Kasumi-1 (cell line): ENCODE measurements around the gene WASHC3.
"Not testable (repeated sequence)": the region's sequence is repeated elsewhere in the genome, so short reads cannot be mapped to it uniquely, and the experiment has no call there.

Experiments
- DNase-seq, 2 experiments: peaks; one replicate each; lab custom pipeline; 2025; lab: John Stamatoyannopoulos, UW

The WASHC3 gene

DNA sequence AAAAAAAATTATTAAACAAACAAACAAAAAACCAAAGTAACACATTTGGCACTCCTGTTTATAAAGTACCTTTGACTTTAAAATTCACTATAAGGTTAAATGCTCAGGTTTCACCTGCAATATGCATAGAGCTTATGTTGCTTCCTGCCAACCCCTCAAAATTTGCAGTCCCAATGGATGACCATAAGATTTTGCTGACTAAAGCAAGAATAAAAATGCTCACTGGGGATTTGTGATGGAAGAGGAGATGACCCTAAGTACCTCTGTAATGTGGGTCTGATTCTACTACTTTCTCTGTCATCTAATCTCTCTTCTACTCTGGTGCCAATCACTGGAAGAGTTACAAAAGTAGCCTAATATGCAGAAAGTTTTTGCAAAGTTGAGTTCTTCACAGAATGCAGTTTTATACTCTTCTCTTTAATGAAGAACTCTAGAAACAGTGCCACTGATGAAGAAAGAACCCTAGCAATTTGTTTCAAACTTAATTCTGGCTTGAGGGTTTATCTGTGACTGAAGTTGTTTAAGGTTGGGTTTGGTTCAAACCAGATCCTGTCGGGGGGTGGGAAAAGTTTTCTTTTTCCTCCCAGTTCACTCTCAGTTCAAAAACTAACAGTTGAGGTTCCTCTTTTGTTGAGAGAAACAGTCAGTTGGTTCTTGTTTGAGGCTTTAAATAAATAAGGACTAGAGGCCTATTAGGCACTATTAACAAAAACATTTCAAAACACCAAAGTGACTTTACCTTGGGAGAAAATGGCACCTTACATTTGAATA is 10.9 kb downstream of the WASHC3 start:
- DNase-seq: peak; percentile 18 to 38

DNA sequence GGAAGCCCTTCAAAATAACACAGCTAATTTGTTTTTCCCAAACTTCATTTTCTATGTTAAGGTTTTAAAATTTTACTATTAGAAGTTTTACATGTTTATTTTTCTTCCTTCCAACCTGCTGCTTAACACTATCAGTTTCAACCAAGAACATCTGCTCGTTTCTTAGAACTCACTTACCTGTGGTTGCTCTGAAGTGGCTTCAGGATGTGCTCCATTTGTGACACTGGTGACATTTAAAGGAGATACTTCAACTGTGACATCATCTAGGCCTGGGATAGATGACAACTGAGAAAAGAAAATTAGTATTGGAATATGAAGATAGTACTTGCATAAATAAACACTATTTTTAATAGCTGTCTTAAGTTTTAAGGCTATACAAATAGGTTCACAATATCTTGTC is 17.9 kb downstream of the WASHC3 start:
- DNase-seq: no peak

DNA sequence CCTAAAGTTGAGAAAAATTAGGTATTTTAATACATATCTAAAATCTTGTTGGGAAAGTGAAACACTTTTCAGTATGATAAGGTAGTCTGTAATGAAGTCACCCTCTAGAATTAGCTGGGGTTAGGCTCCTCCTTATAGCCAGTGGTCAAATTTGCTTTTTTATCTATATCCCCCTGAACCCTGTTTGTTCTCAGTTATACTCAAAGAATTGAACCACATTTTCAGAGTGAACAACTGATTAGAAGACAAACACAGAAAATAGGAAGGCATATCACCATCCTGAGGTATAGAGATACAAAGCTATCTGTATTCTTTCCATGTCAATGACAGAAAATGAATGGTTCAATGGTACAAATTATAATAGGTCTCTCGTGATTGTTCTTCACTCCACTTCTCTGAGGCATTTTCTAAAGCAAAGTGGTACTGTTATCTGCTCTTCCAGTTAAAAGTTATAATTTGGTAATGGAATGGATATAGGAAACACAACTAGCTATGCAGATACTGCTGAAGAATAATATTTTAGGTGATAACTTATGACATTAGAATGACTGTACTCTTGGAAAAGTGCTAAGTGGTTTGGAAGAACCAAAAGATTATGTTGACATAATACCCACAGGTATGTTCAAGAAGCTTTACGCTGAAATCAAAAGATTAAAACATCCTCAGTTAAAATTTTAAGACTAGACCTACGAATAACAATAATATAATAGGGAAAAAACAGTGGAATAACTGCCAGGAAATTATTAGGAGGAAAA is 27.6 kb downstream of the WASHC3 start:
- DNase-seq: no peak

DNA sequence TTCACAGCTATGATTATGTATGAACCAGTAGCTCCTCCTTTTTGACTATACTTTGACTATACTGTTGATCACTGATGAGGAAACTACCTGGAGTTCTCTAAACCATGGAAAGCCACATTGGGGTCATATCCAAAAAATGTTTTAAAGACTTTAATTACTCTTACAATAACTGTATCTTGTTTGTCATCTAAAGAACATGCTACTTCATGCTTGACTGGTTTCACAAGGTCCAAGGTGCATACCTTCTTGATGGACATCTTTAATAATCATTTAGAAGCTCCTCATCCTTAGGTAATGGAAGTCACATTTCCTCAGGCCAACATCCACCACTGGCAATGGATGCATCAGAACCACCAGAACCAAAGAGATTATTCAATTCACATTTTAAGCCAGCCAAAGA is 29.9 kb downstream of the WASHC3 start:
- no peak for DNase-seq

DNA sequence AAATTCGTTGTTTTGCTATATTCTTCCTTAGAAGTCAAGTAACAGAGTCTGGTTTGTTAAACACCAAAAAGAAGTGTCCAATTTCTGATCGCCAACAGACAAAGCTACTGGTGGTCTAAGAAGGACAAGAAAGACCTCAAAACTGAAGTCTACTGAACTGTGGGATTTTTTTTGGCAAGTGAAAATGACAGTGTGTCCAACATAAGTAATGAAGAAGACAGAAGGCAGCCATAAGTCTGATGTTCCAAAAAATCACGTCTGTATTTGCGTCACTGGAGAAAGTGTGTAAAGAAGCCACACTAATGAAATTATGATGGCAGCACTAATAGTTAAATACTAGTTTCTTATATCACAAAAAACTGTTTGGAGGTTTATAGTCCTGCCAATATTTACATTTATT is 32.6 kb downstream of the WASHC3 start:
- no peak for DNase-seq

DNA sequence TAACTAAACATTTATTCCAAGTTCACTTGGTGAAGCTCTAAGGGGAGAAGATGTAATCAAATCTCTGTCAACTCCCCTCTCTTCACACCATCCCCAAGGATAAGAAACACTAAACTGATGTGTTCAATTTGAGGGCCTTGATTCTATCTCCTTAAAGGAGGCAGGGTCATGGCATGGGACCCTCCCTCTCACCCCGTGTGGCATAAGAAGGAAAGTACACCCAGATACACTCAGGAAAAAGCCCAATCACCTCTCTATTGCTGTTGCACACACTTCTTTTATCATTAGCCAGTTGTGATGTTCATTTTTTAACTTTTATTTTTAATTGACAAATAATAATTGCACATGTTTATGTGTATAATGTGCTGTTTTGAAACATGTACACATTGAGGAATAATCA is 35.1 kb downstream of the WASHC3 start:
- DNase-seq: peak in 1 of 2 experiments; percentile 6

DNA sequence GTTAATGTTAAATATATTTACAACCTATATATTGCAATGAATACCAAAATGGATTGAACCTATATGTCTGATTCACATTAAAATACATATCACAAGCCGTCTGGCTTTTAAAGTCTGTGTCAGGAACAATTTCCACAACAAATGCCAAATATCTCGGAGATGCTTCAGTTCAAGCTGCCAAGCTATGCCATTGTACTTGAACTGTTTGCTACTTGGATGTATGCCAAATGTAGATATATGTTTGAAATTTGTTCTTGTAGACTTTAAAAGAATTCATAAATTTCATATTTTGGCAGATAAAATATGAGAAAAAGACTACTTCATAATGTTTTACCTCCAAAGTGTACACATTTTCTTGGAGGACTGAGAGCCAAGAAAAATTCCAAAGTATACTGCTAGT is 37.0 kb downstream of the WASHC3 start:
- no peak for DNase-seq

DNA sequence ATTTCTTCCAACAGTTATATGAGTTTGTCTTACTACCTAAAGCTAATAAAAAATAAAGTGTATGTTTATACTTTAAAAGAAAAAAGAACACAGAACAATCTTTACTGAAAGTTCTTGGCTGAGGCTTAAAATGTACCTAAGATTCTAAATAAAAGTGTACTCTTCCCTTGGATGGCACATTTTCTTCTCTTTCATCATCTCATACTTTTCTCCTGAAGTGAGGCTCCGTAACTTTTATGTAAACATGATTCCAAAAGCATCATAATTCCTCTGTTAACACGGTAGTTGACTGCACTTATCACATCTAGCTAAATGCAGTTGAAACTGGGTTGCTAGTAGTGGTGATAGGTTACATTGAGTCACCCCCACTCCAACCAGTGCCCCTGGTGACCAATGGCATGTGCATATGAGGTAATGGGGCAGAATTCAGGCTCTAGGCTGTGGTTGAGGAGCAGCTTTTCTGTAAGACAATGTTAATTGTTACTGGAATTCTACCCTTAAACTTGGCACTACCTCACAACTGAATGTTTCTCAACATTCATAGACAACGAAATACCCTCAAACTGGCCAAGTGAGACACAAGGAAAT is 38.4 kb downstream of the WASHC3 start:
- no peak for DNase-seq

DNA sequence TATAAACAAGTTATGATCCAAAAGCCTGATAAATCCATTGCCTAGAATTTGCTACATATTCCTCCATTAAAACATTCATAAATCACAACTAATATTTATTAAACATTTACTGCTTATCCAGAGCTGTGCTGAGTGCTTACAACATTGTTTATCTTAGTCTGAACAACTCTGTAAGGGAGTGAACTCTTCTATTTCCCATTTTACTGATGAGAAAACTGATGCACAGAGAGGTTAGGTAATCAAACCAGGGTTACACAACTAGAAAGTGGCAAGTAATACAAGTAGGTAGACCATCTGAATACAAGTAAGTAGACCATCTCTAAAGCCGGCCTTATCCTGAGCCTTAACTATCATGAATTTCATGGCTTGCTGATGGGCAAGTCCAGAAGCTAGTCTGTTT is 39.5 kb downstream of the WASHC3 start:
- DNase-seq: no peak

DNA sequence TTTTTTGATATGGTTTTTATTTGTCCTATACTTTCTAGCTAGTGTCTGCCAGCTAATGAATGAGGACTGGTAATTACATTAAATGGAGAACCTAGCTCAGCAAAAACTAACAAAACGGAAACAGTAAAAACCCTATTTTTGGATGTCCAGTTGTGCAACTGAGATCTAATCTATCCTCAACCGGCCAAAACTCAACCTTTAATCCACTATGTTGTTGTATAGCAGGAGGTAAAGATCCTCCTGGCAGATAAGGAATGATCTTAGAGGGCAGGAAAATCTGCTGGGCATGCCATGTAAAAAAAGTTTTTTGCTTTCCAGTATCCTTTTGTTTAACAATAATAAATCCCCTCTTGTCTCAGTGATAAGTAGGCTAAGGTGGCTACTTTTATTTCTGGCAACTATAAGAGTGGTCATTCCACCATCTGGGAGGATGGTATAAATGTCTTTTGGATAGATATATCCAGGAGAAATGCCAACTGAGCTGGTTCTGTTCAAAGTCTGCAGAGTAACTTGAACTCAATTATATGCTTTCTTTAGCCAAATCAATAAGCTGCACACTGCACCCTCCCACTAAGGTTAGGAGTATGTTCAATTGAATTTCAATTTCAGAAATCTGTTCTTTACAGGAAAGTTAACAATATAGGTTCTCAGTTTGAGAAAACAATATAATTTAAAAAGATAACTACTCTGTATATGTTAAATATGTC is 40.1 kb downstream of the WASHC3 start:
- no peak for DNase-seq

DNA sequence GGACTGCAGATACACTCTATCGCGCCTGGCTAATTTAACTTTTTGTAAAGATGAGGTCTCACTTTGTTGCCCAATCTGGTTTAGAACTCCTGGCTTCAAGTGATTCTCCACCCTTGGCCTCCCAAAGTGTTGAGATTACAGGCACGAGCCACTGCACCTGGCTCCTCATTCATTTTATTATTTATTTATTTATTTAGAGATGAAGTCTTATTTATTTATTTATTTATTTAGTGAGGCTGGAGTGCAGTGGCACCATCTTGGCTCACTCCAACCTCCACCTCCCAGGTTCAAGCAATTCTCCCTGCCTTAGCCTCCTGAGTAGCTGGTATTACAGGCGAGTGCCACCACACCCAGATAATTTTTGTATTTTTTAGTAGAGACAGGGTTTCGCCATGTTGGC is 43.2 kb downstream of the WASHC3 start:
- DNase-seq: not testable (repeated sequence)

DNA sequence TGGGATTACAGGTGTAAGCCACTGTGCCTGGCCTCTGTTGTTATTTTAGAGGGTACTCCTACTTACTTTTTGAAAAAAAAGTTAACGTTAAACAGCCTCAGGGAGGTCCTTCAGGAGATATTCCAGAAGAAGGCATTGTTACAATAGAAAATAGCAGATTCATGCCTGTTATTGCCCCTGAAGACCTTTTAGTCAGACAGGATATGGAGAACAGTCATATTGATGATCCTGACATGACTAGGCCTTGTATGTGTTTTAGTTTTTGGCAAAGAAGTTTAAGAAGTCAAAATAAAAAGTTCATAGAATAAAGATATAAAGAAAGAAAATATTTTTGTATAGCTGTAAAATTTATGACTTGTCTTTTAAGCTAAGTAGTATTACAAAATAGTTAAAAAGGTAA is 45.3 kb downstream of the WASHC3 start:
- DNase-seq: no peak

DNA sequence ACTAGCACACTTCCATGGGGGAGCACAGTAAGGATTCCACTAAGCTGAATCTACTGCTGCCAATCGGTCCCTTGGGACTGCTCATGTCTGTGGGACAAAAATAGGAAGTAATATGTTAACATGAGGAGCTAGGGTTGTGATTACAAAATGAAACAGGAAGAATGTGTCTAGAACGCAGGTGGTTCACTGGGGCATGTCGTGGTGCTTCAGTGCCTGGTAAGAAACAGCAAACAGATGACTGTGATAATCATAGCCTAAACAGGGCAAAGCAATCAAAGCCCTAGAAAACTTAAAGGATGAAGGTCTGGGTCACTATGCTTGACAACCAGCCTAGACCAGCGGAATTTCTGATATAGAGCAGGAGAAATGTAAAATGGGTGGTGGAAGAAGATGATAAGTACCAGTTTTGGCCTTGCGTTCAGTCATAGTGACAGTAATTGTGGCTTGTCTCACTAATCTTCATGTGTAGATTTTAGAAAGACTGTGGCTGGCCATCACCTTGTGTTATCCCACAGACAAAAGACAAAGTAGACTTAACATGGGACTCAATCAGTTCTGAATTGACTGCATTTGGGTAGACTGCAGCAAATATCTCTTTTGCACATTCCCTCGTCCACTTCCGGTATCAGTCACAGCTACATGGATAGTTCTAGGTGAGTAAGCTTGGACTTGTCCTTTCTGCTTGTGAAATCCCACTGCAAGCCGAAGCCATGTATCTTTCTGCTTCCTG is 51.4 kb downstream of the WASHC3 start:
- DNase-seq: peak; percentile 59 to 69

DNA sequence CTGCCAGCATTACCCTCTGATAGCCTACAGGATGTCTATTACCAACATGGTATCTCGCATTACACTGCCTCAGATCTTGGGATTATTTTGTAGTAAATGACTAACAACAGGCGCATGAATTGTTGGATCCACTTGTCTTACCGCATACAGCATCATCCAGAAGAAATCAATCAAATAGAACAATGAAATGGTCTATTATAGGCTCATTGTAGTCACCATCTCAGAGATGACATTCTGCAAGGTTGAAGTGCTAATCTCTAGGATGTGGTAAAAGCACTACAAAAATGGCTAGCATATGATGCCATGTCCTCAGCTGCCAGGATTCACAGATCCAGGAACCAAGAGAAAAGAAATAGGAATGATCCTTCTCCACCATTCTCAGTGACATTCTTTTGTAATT is 52.0 kb downstream of the WASHC3 start:
- DNase-seq: no peak

DNA sequence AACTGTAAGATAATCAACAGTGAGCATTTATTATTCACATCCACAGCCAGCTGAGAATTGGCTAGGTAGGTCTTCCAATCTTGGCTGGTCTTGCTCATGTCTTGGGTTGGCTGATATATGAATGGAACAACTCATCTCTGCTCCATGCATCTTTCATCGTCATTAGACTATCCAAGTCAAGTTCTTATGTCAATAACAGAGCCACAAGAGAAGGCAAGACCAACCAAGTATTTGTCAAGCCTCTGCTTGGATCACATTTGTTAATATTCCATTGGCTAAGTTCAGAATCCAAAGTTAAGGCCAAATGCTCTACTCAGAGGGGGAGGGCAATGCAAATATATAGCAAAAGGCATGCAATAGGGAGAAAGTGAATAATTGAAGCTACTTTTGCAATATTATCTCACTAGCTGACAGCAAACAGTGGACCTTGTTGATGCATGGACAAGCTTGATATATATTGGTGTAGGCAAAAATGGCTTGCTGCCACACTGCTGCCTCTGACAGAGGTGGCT is 53.1 kb downstream of the WASHC3 start:
- DNase-seq: no peak

DNA sequence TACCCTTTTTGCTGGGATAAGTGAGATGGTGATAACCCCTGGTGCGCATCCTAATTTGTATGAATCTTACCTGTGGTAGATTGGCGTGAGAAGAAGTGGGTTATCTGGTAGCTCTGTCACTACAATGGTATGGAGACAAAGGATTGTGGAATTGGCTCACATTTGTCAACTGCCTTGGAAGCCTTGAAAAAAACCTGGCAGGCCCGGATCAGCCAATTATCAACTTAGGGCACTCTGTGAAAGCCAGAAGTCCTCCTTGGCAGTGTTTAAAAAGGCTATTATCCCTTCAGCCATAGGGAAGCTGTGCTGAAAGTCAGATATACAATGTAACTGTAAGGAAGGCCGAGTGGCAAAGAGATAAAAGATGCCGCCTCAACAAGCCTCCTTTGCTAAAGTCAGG is 56.5 kb downstream of the WASHC3 start:
- DNase-seq: no peak

DNA sequence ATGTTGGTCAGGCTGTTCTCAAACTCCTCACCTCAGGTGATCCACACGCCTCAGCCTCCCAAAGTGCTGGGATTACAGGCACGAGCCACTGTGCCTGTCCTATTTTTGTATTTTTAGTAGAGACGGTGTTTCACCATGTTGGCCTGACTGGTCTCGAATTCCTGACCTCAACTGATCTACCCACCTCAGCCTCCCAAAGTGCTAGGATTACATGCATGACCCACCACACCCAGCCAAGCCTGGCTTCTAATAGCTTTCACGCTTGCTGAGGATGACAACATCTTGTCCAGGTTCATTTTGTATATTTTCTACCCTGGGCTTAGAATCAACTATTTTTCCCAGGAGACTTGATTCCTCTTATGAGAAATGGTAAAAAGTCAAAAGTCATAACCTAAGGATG is 64.7 kb downstream of the WASHC3 start:
- DNase-seq: no peak

DNA sequence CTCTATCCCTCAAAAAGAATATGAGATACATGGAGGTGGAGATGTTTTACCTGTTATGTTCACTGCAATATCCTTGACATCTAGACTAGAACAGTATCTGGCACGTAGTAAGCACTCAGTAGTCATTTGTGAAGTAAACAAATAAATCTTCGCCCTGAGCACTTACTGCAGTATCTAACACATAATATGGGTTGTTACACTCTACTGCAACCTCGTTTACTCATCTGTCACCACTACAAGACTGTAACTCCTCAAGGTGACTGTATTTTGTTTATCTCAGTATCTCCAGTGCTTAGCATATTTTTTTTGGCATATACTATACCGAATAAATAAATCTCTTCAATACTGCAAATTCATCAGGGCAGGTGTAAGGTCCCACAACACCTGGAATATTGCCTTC is 66.1 kb downstream of the WASHC3 start:
- no peak for DNase-seq

DNA sequence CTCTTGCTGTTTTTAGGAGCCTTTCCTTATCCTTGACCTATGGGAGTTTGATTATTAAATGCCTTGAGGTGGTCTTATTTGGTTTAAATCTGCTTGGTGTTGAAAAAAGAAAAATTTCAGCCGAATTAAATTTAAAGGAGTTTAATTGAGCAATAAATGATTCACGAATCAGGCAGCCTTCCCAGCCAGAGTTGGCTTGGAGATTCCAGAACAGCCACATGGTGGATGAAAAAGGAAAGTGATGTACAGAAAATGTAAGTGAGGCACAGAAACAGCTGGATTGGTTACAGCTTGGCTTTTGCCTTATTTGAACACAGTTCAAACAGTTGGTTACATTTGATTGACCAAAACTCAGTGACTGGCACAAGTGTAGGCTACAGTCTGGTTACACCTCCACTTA is 69.7 kb downstream of the WASHC3 start:
- no peak for DNase-seq

DNA sequence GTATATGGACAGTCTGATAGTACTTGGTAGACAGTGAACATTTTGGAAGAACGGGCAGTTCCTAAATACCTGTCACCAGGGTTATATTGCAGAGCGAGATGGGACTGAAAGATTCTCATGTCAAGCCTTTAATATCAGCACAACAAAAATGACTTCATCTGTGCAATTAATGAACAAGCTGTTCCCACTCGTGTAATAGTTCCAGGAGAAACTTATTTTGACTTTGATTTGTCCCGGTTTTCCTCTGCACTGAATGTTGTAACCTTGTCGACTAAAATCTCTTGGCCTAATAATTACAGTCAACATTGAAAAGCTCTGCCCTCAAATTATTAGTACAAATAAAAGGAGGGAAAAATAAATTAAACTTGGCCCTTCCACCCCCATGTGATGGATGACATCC is 79.5 kb downstream of the WASHC3 start:
- no peak for DNase-seq

DNA sequence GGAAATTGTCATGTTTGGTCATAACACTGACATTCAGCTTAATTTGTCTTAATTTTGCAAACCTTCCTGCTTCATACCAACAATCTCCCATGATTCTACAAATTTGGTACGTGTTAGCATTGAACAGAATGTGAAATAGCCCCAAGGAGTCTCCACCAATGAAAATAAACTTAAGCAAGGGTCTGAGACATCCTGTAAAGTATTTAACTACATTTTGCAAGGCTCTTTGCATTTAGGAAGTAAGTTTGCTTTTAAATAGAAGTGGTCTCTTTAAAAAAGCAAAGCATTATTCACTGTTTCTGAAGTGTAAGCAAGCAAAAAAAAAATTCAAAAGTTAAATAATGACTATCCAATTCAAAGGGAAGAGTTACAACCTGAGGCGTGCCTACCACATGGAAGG is 79.9 kb downstream of the WASHC3 start:
- no peak for DNase-seq

DNA sequence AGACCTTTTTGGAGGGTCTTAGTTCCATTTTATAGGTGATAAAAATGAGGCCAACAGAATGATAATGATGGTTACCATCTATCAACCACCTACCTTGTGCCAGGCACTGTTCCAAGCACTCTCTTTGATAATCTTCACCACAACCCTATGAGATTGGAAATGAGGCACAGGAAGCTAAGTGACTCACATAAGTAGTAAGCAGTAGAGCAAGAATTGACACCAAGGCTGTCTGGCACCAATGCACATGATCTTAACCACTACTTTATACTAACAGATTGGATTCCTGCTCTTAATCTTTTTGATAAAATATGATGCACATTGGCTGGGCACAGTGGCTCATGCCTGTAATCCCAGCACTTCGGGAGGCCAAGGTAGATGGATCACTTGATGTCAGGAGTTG is 93.0 kb downstream of the WASHC3 start:
- DNase-seq: no peak
